HepG2 (cell line): Measurements from ENCODE around the gene CDK5RAP2.

Experiments
- ARNT ChIP-seq: fragments of 450-650 bp; IDR thresholded peaks from 2 replicates; pipeline ENCODE4 v1.6.1; 2017
- ELF1 ChIP-seq: sonication (generic); formaldehyde crosslinking; IDR thresholded peaks from 2 replicates; pipeline ENCODE4 v1.4.0; 2020; ENCODE audit warnings: missing genetic modification reagents
- EP300 ChIP-seq, 3 experiments: sonication (generic) in 1 of 3; formaldehyde crosslinking in 1 of 3; IDR thresholded peaks; 2 replicates each; pipeline versions ENCODE4 v1.5.1 to v1.6.1; 2011 to 2020; ENCODE audit warnings: low read depth in 2 of 3, low read length in 2 of 3, borderline replicate concordance in 1 of 3, improper control_type of control experiment in 1 of 3, mild to moderate bottlenecking in 1 of 3, missing genetic modification reagents in 1 of 3, moderate library complexity in 1 of 3
- JUND ChIP-seq: sonication (generic); formaldehyde crosslinking; IDR thresholded peaks from 2 replicates; pipeline ENCODE4 v1.8.0; 2022; ENCODE audit warnings: mild to moderate bottlenecking, missing genetic modification reagents
- POLR2A ChIP-seq, 2 experiments: IDR thresholded peaks; 2 replicates each; pipeline ENCODE4 v1.6.1; 2011; ENCODE audit warnings: low read depth in 2 of 2, low read length in 2 of 2, mild to moderate bottlenecking in 1 of 2, moderate library complexity in 1 of 2; ENCODE audit not compliant: insufficient read depth in 1 of 2
- SMAD1 ChIP-seq: sonication (generic); formaldehyde crosslinking; IDR thresholded peaks from 2 replicates; pipeline ENCODE4 v1.4.0; 2020; ENCODE audit warnings: missing genetic modification reagents, low read depth, mild to moderate bottlenecking, borderline replicate concordance
- SP1 ChIP-seq, 2 experiments: fragments of 450-650 bp in 1 of 2; sonication (generic) in 1 of 2; formaldehyde crosslinking in 1 of 2; IDR thresholded peaks; 2 replicates each; pipeline versions ENCODE4 v1.4.0 to v1.6.1; 2016 to 2020; ENCODE audit warnings: missing genetic modification reagents in 1 of 2
- ZNF720 ChIP-seq: sonication (generic); formaldehyde crosslinking; IDR thresholded peaks from 2 replicates; pipeline ENCODE4 v1.4.0; 2020; ENCODE audit warnings: missing genetic modification reagents
- ZNF780A ChIP-seq: sonication (generic); formaldehyde crosslinking; IDR thresholded peaks from 2 replicates; pipeline ENCODE4 v1.8.0; 2022; ENCODE audit warnings: mild to moderate bottlenecking, missing genetic modification reagents, moderate library complexity
- ZSCAN29 ChIP-seq: sonication (generic); formaldehyde crosslinking; conservative IDR thresholded peaks from 2 replicates; pipeline ENCODE4 v1.4.0; 2020; ENCODE audit warnings: mild to moderate bottlenecking, missing genetic modification reagents
- TF ChIP-seq, protein P1 (sequence below): sonication (generic); formaldehyde crosslinking; IDR thresholded peaks from 2 replicates; pipeline ENCODE4 v1.5.0; 2020; ENCODE audit warnings: mild to moderate bottlenecking, missing genetic modification reagents, moderate library complexity
- TF ChIP-seq, protein P2 (sequence below): sonication (generic); formaldehyde crosslinking; IDR thresholded peaks from 2 replicates; pipeline ENCODE4 v1.9.0; 2021; ENCODE audit warnings: missing genetic modification reagents, mild to moderate bottlenecking, borderline replicate concordance
- TF ChIP-seq, protein P3 (sequence below): sonication (generic); formaldehyde crosslinking; IDR thresholded peaks from 2 replicates; pipeline ENCODE4 v1.8.0; 2022; ENCODE audit warnings: missing genetic modification reagents, mild to moderate bottlenecking, inconsistent platforms, borderline replicate concordance
- TF ChIP-seq, protein P4 (sequence below): sonication (generic); formaldehyde crosslinking; IDR thresholded peaks from 2 replicates; pipeline ENCODE4 v1.4.0; 2020; ENCODE audit warnings: missing genetic modification reagents

DNA sequence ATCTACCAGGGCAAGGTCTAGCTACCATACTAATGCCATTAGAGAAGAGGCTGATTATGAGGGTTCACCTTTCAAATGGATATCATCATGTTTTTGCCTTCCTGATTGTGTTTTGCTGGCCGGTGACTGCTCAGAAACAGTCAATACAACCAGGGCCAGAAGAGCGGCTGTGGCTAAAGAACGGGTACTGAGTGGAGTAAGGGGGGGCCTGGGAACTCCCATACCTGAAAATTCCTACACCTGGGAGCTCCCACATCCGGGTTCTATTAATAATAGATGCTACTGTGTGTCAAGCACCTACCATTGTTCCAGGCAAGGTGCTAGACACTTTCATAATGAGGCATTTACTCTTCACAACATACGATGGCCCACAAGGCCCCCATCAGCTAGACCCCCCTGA is 79.2 kb downstream of the CDK5RAP2 start:
- TF ChIP-seq SMAD1 (CRISPR knock-in tag) (no peak), ARNT (no peak), SP1 (IDR thresholded peaks at IDR 0.05) (no peak), SP1 (CRISPR knock-in tag; IDR thresholded peaks at IDR 0.05) (no peak), POLR2A (IDR thresholded peaks at IDR 0.05; ENCODE audit: insufficient read depth in 1 of 2, low read depth in 2 of 2, low read length in 2 of 2) (no peak), ZNF720 (CRISPR knock-in tag) (no peak), ELF1 (CRISPR knock-in tag) (no peak), JUND (CRISPR knock-in tag) (no peak), ZSCAN29 (CRISPR knock-in tag) (no peak), ZNF780A (CRISPR knock-in tag) (no peak), EP300 (IDR thresholded peaks at IDR 0.05; ENCODE audit: low read depth in 2 of 2, low read length in 2 of 2) (no peak), EP300 (CRISPR knock-in tag; IDR thresholded peaks at IDR 0.05; ENCODE audit: borderline replicate concordance) (no peak)
- TF ChIP-seq, protein P1, sequence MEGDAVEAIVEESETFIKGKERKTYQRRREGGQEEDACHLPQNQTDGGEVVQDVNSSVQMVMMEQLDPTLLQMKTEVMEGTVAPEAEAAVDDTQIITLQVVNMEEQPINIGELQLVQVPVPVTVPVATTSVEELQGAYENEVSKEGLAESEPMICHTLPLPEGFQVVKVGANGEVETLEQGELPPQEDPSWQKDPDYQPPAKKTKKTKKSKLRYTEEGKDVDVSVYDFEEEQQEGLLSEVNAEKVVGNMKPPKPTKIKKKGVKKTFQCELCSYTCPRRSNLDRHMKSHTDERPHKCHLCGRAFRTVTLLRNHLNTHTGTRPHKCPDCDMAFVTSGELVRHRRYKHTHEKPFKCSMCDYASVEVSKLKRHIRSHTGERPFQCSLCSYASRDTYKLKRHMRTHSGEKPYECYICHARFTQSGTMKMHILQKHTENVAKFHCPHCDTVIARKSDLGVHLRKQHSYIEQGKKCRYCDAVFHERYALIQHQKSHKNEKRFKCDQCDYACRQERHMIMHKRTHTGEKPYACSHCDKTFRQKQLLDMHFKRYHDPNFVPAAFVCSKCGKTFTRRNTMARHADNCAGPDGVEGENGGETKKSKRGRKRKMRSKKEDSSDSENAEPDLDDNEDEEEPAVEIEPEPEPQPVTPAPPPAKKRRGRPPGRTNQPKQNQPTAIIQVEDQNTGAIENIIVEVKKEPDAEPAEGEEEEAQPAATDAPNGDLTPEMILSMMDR (CRISPR knock-in tag), result no peak
- TF ChIP-seq, protein P2, sequence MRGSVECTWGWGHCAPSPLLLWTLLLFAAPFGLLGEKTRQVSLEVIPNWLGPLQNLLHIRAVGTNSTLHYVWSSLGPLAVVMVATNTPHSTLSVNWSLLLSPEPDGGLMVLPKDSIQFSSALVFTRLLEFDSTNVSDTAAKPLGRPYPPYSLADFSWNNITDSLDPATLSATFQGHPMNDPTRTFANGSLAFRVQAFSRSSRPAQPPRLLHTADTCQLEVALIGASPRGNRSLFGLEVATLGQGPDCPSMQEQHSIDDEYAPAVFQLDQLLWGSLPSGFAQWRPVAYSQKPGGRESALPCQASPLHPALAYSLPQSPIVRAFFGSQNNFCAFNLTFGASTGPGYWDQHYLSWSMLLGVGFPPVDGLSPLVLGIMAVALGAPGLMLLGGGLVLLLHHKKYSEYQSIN (CRISPR knock-in tag), result no peak
- TF ChIP-seq, protein P3, sequence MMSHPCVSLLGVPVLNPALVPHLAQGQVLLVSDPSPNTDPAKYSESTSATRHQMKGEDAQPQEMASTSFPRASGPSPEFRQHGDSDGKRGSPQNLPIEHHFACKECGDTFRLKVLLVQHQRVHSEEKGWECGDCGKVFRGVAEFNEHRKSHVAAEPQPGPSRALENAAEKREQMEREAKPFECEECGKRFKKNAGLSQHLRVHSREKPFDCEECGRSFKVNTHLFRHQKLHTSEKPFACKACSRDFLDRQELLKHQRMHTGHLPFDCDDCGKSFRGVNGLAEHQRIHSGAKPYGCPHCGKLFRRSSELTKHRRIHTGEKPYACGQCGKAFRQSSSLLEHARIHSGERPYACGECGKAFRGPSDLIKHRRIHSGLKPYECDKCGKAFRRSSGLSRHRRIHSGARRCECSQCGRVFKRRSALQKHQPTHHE (CRISPR knock-in tag), result no peak
- TF ChIP-seq, protein P4, sequence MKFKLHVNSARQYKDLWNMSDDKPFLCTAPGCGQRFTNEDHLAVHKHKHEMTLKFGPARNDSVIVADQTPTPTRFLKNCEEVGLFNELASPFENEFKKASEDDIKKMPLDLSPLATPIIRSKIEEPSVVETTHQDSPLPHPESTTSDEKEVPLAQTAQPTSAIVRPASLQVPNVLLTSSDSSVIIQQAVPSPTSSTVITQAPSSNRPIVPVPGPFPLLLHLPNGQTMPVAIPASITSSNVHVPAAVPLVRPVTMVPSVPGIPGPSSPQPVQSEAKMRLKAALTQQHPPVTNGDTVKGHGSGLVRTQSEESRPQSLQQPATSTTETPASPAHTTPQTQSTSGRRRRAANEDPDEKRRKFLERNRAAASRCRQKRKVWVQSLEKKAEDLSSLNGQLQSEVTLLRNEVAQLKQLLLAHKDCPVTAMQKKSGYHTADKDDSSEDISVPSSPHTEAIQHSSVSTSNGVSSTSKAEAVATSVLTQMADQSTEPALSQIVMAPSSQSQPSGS (CRISPR knock-in tag), result no peak
